K562 (cell line): ENCODE results near the gene CHI3L1. TPM values are rescaled to one million over a fixed set of nuclear protein-coding genes. Genes with fewer than 3 reads are reported as not detected.
A peak's percentile ranks its signal among the peaks of the same experiment; 100 is the strongest.

Experiments used
- BHLHE40 ChIP-seq: IDR thresholded peaks from 2 replicates; pipeline ENCODE4 v1.6.1; 2011; ENCODE audit warnings: low read length, improper control_type of control experiment
- CTCFL ChIP-seq: IDR thresholded peaks from 2 replicates; pipeline ENCODE4 v1.6.1; 2011; ENCODE audit warnings: borderline replicate concordance, low read depth, mild to moderate bottlenecking, moderate library complexity, low read length; ENCODE audit not compliant: insufficient read depth, poor library complexity, severe bottlenecking
- DDX20 ChIP-seq: fragments of 450-650 bp; IDR thresholded peaks from 2 replicates; pipeline ENCODE4 v1.6.1; 2016; ENCODE audit warnings: missing genetic modification characterization, low read depth, mild to moderate bottlenecking, missing compliant biosample characterization, moderate library complexity
- DEAF1 ChIP-seq: fragments of 450-650 bp; formaldehyde crosslinking; IDR thresholded peaks from 2 replicates; pipeline ENCODE4 v1.4.0; 2020; ENCODE audit warnings: mild to moderate bottlenecking, moderate library complexity
- DNMT1 ChIP-seq: fragments of 450-650 bp; IDR thresholded peaks from 2 replicates; pipeline ENCODE4 v1.6.1; 2016; ENCODE audit warnings: antibody characterized with exemption, mild to moderate bottlenecking
- MEIS2 ChIP-seq: fragments of 450-650 bp; IDR thresholded peaks from 2 replicates; pipeline ENCODE4 v1.6.1; 2014; ENCODE audit warnings: mild to moderate bottlenecking; ENCODE audit not compliant: partially characterized antibody
- NCOR1 ChIP-seq: fragments of 450-650 bp; IDR thresholded peaks from 2 replicates; pipeline ENCODE4 v1.6.1; 2016; ENCODE audit warnings: mild to moderate bottlenecking, moderate library complexity
- STAG1 ChIP-seq: sonication (generic); formaldehyde crosslinking; IDR thresholded peaks from 2 replicates; pipeline ENCODE4 v1.5.0; 2020; ENCODE audit warnings: missing genetic modification reagents, borderline replicate concordance
- TBP ChIP-seq: optimal IDR thresholded peaks from 2 replicates; pipeline ENCODE3; 2011; ENCODE audit warnings: low read depth, low read length, improper control_type of control experiment
- TSHZ1 ChIP-seq: fragments of 250-450 bp; sonication (Bioruptor Pico); IDR thresholded peaks from 2 replicates; pipeline ENCODE4 v1.4.0; 2020; ENCODE audit warnings: mild to moderate bottlenecking, moderate library complexity
- ZBTB5 ChIP-seq: fragments of 450-650 bp; IDR thresholded peaks from 2 replicates; pipeline ENCODE4 v1.6.1; 2017; ENCODE audit warnings: antibody characterized with exemption
- polyA plus RNA-seq, 8 experiments: library from polyadenylated mRNA; depleted of rRNA in 4 of 8; stranded (reverse) in 5 of 8; unstranded in 3 of 8; fragments of >200 nt; fragmentation: Nextera tagmentation in 2 of 8; fragmentation: Illumina TruSeq in 1 of 8; extraction: Ambion mirVana in 2 of 8; extraction: Trizol in 1 of 8; gene quantifications; 2 replicates each; pipeline versions ENCODE4 v1.2.1 to v1.2.3, GENCODE V29; 2011 to 2014; ENCODE audit warnings: inconsistent platforms in 1 of 8, missing spikeins in 1 of 8
- total RNA-seq, 7 experiments: library from RNA; depleted of rRNA in 6 of 7; stranded (reverse); fragments of >200 nt in 6 of 7; fragmentation: Illumina TruSeq in 2 of 7; extraction: Trizol in 2 of 7; gene quantifications; 2 replicates each; pipeline versions ENCODE4 v1.2.1 to v1.2.3, GENCODE V29; 2011 to 2021; ENCODE audit warnings: low replicate concordance in 1 of 7
- TF ChIP-seq, protein P1 (sequence below): fragments of 450-650 bp; IDR thresholded peaks from 2 replicates; pipeline ENCODE4 v1.6.1; 2016; ENCODE audit warnings: missing biosample characterization, missing genetic modification characterization
- TF ChIP-seq, protein P2 (sequence below): sonication (generic); formaldehyde crosslinking; IDR thresholded peaks from 2 replicates; pipeline ENCODE4 v1.8.0; 2022; ENCODE audit warnings: missing genetic modification reagents, mild to moderate bottlenecking, moderate library complexity, borderline replicate concordance

The CHI3L1 gene
- total and polyA plus RNA-seq, 9 of the 15 experiments (the other 6 are each of a cell fraction or from before 2014, with no cell fraction given): not detected

GRCh38 chr1:203172184-203173010 lies 14.1 kb downstream of the CHI3L1 start (continued):
- TF ChIP-seq NCOR1 (no peak), DNMT1 (no peak), MEIS2 (peak; percentile 47), DEAF1 (CRISPR knock-in tag) (peak; percentile 36), TSHZ1 (CRISPR knock-in tag) (no peak), DDX20 (tag) (no peak), CTCFL (peak; percentile 30), STAG1 (peak; percentile 35; the same call in 1 of the 2 replicates), ZBTB5 (no peak), BHLHE40 (peak; percentile 35; the same call in 1 of the 2 replicates), TBP (no peak)
- TF ChIP-seq, protein P1, sequence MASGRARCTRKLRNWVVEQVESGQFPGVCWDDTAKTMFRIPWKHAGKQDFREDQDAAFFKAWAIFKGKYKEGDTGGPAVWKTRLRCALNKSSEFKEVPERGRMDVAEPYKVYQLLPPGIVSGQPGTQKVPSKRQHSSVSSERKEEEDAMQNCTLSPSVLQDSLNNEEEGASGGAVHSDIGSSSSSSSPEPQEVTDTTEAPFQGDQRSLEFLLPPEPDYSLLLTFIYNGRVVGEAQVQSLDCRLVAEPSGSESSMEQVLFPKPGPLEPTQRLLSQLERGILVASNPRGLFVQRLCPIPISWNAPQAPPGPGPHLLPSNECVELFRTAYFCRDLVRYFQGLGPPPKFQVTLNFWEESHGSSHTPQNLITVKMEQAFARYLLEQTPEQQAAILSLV (tag): no peak
- TF ChIP-seq, protein P2, sequence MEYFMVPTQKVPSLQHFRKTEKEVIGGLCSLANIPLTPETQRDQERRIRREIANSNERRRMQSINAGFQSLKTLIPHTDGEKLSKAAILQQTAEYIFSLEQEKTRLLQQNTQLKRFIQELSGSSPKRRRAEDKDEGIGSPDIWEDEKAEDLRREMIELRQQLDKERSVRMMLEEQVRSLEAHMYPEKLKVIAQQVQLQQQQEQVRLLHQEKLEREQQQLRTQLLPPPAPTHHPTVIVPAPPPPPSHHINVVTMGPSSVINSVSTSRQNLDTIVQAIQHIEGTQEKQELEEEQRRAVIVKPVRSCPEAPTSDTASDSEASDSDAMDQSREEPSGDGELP (CRISPR knock-in tag): peak; percentile 73; the same call in 1 of the 2 replicates
